ENCODE measurements around the gene NKAPL.

NKAPL gene

GRCh38 chr6:28232785-28233184 lies 26.3 kb upstream of the NKAPL start:
- TF ChIP-seq, protein P1, sequence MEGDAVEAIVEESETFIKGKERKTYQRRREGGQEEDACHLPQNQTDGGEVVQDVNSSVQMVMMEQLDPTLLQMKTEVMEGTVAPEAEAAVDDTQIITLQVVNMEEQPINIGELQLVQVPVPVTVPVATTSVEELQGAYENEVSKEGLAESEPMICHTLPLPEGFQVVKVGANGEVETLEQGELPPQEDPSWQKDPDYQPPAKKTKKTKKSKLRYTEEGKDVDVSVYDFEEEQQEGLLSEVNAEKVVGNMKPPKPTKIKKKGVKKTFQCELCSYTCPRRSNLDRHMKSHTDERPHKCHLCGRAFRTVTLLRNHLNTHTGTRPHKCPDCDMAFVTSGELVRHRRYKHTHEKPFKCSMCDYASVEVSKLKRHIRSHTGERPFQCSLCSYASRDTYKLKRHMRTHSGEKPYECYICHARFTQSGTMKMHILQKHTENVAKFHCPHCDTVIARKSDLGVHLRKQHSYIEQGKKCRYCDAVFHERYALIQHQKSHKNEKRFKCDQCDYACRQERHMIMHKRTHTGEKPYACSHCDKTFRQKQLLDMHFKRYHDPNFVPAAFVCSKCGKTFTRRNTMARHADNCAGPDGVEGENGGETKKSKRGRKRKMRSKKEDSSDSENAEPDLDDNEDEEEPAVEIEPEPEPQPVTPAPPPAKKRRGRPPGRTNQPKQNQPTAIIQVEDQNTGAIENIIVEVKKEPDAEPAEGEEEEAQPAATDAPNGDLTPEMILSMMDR (IDR thresholded peaks at IDR 0.05; ENCODE audit: insufficient read depth, missing control alignments), result no peak
- FAIRE-seq, result no peak
- no peak for DNase-seq (ENCODE audit: insufficient read length, low spot score)

- FAIRE-seq, result no peak
- TF ChIP-seq, protein P1 (IDR thresholded peaks at IDR 0.05; ENCODE audit: insufficient read depth, missing control alignments), result no peak
- DNase-seq (ENCODE audit: insufficient read length, low spot score), result no peak
Observed at GRCh38 chr6:28235912-28236452, 23.1 kb upstream of the NKAPL start.

GRCh38 chr6:28239636-28240035 lies 19.5 kb upstream of the NKAPL start:
- DNase-seq (ENCODE audit: insufficient read length, low spot score) (no peak), FAIRE-seq (no peak)
- TF ChIP-seq, protein P1 (IDR thresholded peaks at IDR 0.05; ENCODE audit: insufficient read depth, missing control alignments), result no peak

- DNase-seq (ENCODE audit: insufficient read length, low spot score) (no peak), FAIRE-seq (no peak)
- TF ChIP-seq, protein P1 (IDR thresholded peaks at IDR 0.05; ENCODE audit: insufficient read depth, missing control alignments), result no peak
Observed at GRCh38 chr6:28240471-28240870, 18.6 kb upstream of the NKAPL start.

GRCh38 chr6:28243946-28244345 lies 15.2 kb upstream of the NKAPL start:
- DNase-seq (ENCODE audit: insufficient read length, low spot score), result no peak
- FAIRE-seq, result no peak
- TF ChIP-seq, protein P1 (IDR thresholded peaks at IDR 0.05; ENCODE audit: insufficient read depth, missing control alignments), result no peak

DNA sequence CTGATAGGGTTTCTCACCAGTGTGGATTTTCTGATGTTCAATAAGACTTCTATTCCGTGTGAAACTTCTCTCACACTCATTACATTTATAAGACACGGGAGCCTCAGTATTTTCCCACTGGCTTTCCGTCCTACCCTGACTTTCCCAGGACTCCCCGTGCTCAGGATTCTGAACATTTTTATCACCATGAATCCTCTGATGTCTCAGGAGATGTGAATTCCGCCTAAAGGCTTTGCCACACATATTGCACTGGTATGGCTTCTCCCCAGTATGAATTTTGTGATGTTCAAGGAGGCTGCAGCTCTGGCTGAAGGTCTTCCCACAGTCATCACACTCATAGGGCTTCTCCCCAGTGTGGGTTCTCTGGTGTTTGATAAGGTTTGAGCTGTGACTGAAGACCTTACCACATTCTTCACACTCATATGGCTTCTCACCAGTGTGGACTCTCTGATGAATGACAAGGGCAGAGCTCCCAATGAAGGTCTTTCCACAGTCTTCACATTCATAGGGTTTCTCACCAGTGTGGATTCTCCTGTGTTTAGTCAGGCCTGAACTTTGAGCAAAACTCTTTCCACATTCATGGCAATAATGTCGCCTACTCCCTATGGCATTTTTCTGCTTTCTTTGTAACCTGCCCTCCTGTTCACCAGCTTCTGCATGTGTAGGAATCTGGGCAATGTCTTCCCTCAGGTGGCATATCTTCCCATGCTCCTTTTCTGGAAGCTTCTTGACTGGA lies 13.7 kb upstream of the NKAPL start:
- DNase-seq (ENCODE audit: insufficient read length, low spot score) (no peak), FAIRE-seq (no peak)
- TF ChIP-seq, protein P1 (IDR thresholded peaks at IDR 0.05; ENCODE audit: insufficient read depth, missing control alignments), result no peak

DNA sequence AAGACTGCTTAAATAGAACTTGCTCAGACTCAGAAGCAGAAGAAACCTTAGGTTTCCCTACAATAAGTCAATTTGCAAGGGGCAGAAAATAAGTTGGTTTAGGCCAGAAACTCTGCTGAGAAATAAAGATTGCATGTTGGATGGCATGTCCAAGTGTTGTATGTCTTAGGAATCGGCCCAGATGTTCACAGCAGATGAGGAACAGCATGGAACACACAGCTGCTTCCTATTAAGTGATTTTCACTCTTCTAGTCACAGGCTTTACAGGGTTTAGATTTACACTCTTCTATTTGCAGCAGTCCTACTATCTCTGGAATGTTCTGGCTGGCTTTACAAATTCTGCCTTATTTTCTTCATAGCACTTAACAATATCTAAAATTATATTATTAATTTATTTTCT lies 10.2 kb upstream of the NKAPL start:
- TF ChIP-seq, protein P1 (IDR thresholded peaks at IDR 0.05; ENCODE audit: insufficient read depth, missing control alignments), result no peak
- no peak for FAIRE-seq
- no peak for DNase-seq (ENCODE audit: insufficient read length, low spot score)

Measured in D721Med (cell line).